CMK (cell line): Measurements from ENCODE around the gene MAN1A1.
"Not testable (repeated sequence)": the region's sequence is repeated elsewhere in the genome, so short reads cannot be mapped to it uniquely, and the experiment has no call there.

Experiments
- DNase-seq: peaks from one replicate; pipeline ENCODE4 v3.0.0-alpha.2; 2010; ENCODE audit warnings: low read depth

MAN1A1 gene

GRCh38 chr6:119349361-119350201, at the start of gene MAN1A1:
TSS of gene MAN1A1 (minus strand) at chr6:119349761. CDS start at chr6:119349065, 696 bp downstream.
- peak; percentile 49 for DNase-seq

- no peak for DNase-seq
These were observed 45.6 kb upstream of the MAN1A1 start for GRCh38 chr6:119395192-119395591.

DNA sequence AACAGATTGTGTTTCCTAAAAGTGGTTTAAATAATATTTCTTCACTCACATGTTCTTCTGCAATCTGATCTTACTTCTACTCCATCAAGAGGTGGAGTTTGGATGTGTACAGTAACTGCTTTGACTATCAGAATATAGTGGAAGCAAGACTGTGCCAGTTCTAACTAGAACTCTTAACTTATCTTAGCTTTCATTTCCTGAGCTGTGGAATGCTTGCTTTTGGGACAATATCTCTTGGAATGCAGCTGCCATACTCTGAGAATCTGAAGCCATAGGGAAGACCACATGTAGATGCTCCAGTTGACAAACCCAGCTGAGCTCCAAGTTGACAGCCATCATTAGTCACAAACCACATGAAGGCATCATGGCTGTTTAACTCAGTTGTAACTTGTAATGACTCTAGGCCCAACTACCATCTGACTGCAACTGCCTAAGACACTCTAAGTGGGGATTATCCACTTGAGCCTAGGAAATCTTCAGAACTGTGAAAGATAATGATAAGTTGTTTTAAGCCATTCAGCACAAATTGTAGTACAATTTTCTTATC, 40.8 kb upstream of the MAN1A1 start:
- no peak for DNase-seq

GRCh38 chr6:119385994-119386393, 36.4 kb upstream of the MAN1A1 start:
- DNase-seq = no peak

- DNase-seq = no peak
These were observed 34.9 kb upstream of the MAN1A1 start for GRCh38 chr6:119384444-119384843.

DNA sequence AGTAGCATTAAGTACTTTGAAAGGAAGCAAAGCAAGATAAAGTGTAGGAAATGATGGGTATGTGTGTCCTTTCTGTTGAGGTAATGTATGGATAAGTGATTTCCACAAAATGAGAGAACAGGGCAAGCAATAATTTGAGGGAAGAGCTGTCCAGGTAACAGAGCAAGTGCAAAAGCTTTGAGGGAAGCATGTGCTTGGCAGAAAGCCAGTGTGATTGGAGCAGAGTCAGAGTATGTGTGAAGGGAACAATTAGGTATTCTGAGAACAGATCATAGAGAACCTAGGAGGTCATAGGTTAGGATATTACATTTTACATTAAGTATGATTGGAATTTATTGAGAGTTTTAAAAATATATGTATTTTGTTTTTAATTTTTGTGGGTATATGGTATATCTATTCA, 30.2 kb upstream of the MAN1A1 start:
- DNase-seq = no peak

- DNase-seq = not testable (repeated sequence)
These were observed 27.5 kb upstream of the MAN1A1 start for GRCh38 chr6:119377043-119377442.

DNA sequence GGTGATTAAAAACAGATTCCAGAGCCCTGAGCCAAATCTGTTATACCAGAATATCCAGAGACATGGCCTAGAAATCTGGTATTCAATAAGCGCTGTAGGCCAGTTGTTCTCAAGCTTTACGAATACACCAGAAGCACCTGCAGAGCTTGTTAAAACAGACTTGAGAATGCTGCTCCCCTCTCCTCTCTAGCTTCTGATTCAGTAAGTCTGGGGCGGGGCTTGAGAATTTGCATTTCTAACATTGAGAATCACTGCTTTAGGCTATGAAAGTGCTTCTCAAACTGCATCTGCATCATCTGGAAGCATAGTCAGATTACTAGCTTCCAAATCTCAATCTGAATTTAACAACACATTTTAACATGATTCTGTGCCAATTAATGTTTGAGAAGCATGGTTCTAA, 20.5 kb upstream of the MAN1A1 start:
- no peak for DNase-seq

GRCh38 chr6:119368921-119369320, 19.4 kb upstream of the MAN1A1 start:
- no peak for DNase-seq

DNA sequence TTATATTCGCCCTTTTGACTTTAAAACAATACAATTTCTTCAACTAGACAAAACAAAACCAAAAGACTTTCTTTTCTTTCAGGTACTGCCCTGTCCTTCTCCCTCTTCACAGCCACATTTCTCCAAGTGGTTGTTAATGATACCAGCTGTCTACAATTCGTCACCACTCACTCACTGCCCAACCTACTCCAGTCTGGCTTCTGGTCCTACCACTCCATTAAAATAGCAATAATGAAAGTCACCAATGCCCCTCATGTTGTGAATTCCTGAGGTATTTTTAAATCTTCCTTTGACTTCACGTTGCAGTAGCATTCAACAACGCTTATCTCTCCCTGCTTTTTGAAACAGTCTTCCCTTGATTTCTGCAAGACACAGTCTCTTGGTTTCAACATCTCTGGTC, 11.6 kb upstream of the MAN1A1 start:
- no peak for DNase-seq

GRCh38 chr6:119360262-119360915, 10.8 kb upstream of the MAN1A1 start:
- no peak for DNase-seq

DNA sequence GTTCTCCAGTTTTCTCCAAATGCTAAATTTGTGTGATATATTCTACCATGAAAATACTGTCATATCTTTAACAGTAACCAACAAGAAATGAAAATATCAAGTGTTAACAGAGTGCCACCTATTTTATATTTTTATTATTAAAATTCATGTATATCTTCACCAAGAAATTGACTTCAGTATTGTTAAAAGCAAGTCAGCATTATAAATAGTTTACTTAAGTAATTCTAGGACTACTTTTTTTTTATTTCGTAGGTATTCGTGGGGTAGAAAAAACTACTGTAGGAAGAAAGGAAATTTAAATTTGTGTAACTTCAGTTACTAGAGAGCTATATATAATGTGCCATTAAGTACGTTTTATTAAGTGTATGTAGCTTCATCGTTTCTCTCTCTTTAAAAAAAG, 6.3 kb upstream of the MAN1A1 start:
- no peak for DNase-seq

DNA sequence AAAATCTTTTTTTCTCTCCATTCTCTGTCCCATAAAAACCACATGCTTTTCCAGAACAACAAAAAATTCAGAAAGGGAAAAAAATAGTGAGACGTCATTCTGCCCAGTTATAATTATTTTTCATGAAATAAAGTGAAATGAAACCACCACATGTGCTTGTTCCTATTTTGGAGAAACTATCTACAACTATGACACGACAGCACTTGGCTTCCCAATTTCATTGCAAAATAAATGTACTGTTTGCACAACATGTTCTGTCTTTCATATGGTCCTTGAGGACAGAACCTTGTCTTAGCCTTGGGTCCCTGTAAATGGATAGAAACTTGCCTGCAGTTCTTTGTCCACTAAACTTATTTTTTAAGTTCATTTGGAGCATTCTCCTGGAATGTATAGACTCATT, 5.6 kb upstream of the MAN1A1 start:
- no peak for DNase-seq

DNA sequence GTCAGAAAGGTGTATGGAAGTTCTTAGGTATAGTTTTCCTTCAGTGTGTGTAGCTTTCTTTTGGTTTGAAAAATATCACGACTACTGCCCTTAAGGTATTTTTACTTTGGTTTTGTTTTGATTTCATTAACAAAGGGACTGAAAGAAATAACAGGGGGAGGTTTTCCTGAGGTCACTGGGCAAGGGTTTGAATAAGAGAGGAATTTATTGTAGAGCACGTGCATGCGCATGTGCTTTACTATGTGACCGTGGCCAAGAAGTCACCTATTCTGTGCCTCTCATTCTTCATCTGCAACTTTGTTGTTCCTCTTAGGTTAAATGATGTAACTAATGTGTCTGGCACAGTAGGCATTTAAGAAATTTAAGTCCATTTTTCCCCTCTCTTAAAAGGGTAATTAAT, 4.1 kb upstream of the MAN1A1 start:
- no peak for DNase-seq

DNA sequence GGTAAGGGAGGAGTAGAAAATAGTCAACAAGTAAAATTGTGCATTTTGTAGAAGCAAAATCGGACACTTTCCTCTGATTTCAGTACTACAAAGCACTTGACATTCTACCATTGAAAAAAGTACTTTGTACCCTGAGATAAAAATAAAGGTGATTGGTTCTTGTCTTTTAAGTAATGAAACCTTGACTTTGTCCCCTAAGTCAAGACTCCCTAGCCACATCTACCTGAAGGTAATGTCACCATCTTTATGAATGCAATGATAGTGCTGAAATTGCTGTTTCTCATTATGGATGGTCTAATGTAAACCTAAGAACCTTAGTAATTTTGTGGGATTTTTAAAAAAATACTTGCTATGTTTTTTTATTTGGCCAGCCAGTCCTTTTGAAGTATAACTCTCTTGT, 2.4 kb upstream of the MAN1A1 start:
- no peak for DNase-seq

- DNase-seq = no peak
These were observed 1.4 kb upstream of the MAN1A1 start for GRCh38 chr6:119350952-119351372.

DNA sequence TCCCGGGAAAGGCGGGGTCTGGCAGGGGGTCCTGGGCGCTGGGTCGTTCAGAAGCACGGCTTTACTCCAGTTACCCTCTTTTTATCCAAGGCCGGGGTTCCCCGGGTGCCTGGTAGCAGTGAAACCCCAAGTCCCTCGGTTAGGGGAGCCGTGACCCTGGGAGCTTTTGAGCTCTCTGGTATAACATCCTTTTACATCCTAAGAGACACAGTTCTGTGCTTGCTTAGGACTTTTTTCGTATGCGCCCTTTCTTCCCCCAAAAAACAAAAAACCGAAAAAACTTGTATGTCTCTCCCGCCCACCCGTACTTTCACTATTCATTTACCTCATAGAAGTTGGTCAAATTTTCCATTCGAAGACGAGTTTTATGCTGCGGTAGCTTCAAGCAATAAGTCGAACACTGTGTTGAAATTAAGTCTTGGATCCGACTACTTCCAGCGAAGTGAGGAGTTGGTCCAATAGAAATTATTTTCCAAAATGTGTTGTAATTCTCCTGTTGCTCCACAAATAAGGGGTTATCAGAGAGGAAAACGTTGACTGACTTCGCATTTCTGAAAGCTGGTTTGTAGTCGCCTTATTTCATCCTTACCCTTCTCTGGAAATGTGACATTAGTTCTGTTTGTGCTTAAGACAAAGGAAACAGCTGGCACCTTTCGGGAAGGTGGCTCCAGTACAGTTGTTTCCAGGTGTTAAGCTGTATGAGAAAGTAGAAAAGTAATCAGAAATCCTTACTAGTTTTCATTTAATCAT, 816 bp upstream of the MAN1A1 start:
- no peak for DNase-seq

- no peak for DNase-seq
These were observed 707 bp downstream of the MAN1A1 start for GRCh38 chr6:119348748-119349360.

DNA sequence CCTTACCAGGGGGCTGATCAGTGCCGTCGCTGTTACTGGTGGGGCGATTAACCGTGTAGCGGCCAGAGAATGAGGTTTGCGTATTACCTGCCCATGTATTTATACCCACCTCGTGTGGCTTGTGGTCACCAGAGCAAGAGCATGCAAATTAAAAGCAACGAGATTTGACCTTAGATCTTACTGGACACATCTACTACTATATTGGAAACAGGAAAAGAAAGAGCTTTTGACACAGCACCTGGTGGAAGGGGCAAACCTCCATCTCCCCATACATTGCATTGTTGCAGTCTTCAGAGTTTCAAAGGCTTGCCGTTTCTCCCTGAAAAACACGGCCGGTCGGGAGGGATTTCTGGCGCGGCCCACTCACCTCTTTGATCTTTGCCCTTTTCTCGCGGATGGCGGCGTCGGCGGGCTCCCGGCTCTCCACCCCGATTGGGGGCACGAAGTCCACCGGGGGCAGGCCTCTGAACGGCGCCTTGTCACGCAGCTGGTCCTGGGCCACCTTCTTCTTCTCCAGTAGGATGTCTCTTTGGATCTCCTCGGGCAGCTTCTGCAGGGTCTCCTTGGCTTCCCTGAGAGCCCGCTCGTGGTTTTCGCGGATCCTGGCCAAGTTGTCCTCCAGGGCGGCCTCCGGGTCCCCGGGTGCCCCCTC, 1.3 kb downstream of the MAN1A1 start:
- no peak for DNase-seq

- DNase-seq = no peak
These were observed 2.0 kb downstream of the MAN1A1 start for GRCh38 chr6:119347466-119348095.

DNA sequence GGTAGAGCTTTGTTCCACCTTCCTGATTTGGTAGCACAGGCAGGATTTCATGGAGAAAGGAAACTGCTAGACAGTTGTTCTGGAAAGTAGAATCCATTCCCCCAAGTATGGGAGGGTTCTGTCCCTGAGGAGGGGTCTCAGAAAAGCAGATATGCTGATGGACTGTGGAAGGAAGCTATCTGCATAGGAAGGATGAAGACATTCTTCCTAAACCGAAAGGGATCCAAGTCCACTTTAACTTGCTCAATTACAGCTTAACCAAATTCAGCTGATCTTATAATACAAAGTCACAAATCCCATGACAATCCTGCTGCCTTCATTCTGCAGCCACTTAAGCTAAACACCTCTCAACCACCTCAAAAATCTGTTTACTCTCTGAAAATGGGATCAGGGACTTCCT, 2.6 kb downstream of the MAN1A1 start:
- DNase-seq = no peak
